Suprapubic skin (tissue), 3 donors: ENCODE measurements around the gene FBXW12.

Experiments used
- CTCF ChIP-seq, 2 donors: fragments of 200-600 bp in 1 of 2; fragments of 450-650 bp in 1 of 2; sonication (generic) in 1 of 2; IDR thresholded peaks; one replicate each; pipeline ENCODE4 v1.5.1; 2016 to 2019; ENCODE audit warnings: antibody characterized with exemption in 2 of 2, mild to moderate bottlenecking in 1 of 2, moderate library complexity in 1 of 2
- EP300 ChIP-seq: sonication (generic); formaldehyde crosslinking; IDR thresholded peaks from one replicate; pipeline ENCODE4 v1.6.1; 2017; ENCODE audit warnings: antibody characterized with exemption
- POLR2A ChIP-seq, 2 donors: fragments of 450-650 bp; IDR thresholded peaks; one replicate each; pipeline ENCODE4 v1.6.1; 2017; ENCODE audit warnings: antibody characterized with exemption in 2 of 2, mild to moderate bottlenecking in 2 of 2, moderate library complexity in 2 of 2

- no peak for TF ChIP-seq CTCF (IDR thresholded peaks at IDR 0.05)
- no peak for TF ChIP-seq POLR2A (IDR thresholded peaks at IDR 0.05)
- no peak for TF ChIP-seq EP300
Measured at GRCh38 chr3:48433472-48434118, 61.6 kb downstream of the FBXW12 start.
